ENCODE data around the gene PRR29.

DNA sequence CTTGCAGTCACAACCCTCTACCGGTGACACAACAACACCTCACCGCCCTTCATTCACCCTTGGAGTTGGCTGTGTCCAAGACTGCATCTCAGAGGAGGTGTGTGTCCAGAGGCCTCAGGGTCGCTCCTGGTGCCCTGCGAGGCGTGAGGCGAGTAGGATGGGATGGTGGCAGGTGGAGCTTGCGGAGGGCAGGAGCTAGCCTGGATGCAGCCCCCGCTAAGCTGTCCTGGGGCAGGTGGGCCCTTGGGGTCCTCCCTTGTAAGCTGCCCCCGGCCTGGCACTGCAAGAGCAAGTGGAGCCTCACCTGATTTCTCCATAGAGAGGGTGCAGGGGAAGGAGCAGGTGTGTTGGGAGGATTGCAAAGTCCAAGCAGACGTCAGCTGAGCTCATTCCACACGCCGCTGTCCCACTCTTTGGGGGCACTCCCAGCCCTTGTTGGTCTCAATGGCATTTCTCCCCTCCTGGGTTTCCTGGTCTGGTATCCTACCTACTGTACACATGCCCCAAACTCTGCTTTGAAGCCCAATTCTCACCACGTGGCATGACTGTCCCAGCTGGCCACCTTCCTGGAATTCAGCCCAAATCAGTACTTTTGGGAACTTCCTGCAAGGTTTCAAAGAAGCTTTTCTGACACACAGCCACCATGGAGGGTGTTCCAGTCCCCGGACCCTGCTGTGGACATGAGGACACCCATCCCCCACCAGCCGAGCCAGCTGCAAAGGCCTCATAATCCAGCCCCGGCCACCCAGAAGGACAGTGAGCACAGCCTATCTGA lies 40.4 kb downstream of the PRR29 start:
- TF ChIP-seq EZH2 (IDR thresholded peaks at IDR 0.05; ENCODE audit: low read length, unreplicated experiment) = no peak
- TF ChIP-seq, protein P1, sequence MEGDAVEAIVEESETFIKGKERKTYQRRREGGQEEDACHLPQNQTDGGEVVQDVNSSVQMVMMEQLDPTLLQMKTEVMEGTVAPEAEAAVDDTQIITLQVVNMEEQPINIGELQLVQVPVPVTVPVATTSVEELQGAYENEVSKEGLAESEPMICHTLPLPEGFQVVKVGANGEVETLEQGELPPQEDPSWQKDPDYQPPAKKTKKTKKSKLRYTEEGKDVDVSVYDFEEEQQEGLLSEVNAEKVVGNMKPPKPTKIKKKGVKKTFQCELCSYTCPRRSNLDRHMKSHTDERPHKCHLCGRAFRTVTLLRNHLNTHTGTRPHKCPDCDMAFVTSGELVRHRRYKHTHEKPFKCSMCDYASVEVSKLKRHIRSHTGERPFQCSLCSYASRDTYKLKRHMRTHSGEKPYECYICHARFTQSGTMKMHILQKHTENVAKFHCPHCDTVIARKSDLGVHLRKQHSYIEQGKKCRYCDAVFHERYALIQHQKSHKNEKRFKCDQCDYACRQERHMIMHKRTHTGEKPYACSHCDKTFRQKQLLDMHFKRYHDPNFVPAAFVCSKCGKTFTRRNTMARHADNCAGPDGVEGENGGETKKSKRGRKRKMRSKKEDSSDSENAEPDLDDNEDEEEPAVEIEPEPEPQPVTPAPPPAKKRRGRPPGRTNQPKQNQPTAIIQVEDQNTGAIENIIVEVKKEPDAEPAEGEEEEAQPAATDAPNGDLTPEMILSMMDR (conservative IDR thresholded peaks at IDR 0.05; ENCODE audit: low read depth, low read length) = no peak

All from PC-3 (cell line).